Activated naive CD4-positive, alpha-beta T cell treated with anti-CD3 and anti-CD28 coated beads for 36 hours (primary cell): ENCODE measurements around the gene SLX4. TPM values are rescaled to one million over a fixed set of nuclear protein-coding genes. Genes with fewer than 3 reads are reported as not detected.
A peak's percentile ranks its signal among the peaks of the same experiment; 100 is the strongest.
"Not testable (repeated sequence)": the region's sequence is repeated elsewhere in the genome, so short reads cannot be mapped to it uniquely, and the experiment has no call there.

Experiments
- CTCF ChIA-PET: fragments of 350-600 bp; sonication (Branson Sonifier 250); formaldehyde crosslinking; loops from one replicate; lab custom pipeline; 2021; ENCODE audit warnings: antibody characterized with exemption; lab: Charles Lee
- DNase-seq: peaks from one replicate; pipeline ENCODE4 v3.0.0-alpha.2; 2020
- H3K27ac Mint-ChIP-seq: one replicate; pipeline ENCODE4 v1.8.0; 2021; ENCODE audit warnings: mild to moderate bottlenecking, mixed read lengths
- H3K27me3 Mint-ChIP-seq: one replicate; pipeline ENCODE4 v1.8.0; 2021; ENCODE audit warnings: low read depth, mixed read lengths
- H3K36me3 Mint-ChIP-seq: one replicate; pipeline ENCODE4 v1.8.0; 2021; ENCODE audit warnings: low read depth, mixed read lengths
- H3K4me1 Mint-ChIP-seq: one replicate; pipeline ENCODE4 v1.8.0; 2021; ENCODE audit warnings: low read depth, mixed read lengths
- H3K4me3 Mint-ChIP-seq: one replicate; pipeline ENCODE4 v1.8.0; 2021; ENCODE audit warnings: mild to moderate bottlenecking, moderate library complexity, mixed read lengths
- H3K9me3 Mint-ChIP-seq: one replicate; pipeline ENCODE4 v1.8.0; 2021; ENCODE audit warnings: mixed read lengths
- intact Hi-C: fragments of 100-400 bp; cut with micrococcal nuclease; formaldehyde crosslinking; loops from one replicate; pipeline ENCODE4 v1.15.1; 2023
- total RNA-seq, 2 experiments: library from RNA; stranded (reverse); gene quantifications; one replicate each; pipeline ENCODE4 v1.2.3, GENCODE V29; 2021

SLX4 gene
- total RNA-seq, 2 experiments from 2014 or later: 14.0 to 14.1 TPM

DNA sequence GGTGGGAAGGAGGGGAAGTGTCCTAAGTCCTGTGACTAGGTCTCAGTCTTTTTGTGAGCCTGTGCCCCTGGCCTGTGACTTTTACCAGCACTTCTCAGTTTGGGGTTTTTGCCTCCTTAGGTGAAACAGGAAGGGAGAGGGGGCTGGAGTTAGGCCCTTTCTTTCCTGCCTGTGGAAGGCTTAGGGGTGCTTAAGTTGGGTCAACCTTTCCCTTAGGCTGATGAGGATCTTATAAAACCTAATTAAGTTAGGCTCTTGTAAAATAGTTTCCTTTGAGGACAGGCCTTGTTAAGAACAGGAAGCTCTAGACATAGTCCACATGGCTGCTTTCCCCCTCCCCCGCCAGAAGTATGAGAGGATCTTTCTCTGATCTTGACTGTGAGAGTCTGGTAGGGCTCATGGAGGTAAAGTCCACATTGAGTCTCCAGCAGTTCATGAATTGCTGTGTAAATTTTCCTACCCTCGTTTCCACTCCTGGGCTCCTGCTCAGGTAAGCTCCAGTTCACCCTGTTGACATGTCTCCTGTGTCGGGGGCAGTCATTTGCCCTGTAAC is 26.0 kb upstream of the SLX4 start:
- Mint-ChIP-seq H3K36me3 (no peaks in the 10 kb centered on the region), H3K4me3 (peak overlapping the region; percentile 16), H3K27ac (peak overlapping the region; percentile 84), H3K27me3 (no peaks in the 10 kb centered on the region), H3K9me3 (no peaks in the 10 kb centered on the region), H3K4me1 (peaks cover 25% of the 10 kb centered on the region)
- DNase-seq: peak; percentile 64
- intact Hi-C loops: no loop called here
- CTCF ChIA-PET: interaction anchor here (0.6 to 1.6 kb wide), 4 partner anchors 9 to 308 kb away, joined by 4 to 6 read pairs (median 4); partner anchors contain the start of gene DNASE1

DNA sequence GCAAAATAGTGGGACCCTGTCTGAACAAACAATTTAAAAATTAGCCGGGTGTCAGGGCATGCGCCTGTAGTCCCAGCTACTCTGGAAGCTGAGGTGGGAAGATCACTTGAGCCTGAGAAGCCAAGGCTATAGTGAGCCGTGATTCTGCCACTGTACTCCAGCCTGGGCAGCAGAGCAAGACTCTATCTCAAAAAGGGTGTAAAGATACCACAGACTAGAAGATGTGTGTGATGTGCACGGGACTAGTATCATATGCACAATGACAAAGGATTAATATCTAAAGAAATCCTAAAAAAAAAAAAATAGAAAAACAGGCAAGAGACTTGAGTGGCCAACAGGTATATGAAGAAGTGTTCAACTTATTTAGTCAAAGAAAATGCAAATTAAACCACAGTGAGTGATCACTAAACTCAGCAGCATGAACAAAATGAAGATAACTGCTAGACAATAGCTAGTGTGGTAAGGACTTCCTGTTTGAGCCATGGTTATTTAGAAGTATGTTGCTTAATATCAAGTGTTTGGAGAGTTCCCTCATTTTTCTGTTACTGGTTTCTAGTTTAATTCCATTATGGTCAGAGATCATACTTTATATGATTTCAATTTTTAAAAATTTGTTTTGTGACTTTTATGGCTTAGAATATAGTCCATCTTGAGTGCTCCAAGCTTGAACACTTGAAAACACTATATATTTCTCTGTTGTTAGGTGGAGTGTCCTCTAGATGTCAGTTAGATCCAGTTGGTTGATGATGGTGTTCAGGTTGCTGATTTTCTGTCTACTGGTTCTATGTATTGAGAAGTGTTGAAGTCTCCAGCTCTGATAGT is 14.7 kb upstream of the SLX4 start:
- Mint-ChIP-seq H3K36me3 (no peaks in the 10 kb centered on the region), H3K4me3 (no peak overlapping the region), H3K4me1 (peaks cover 33% of the 10 kb centered on the region), H3K9me3 (no peaks in the 10 kb centered on the region), H3K27ac (peak overlapping the region; percentile 66), H3K27me3 (no peaks in the 10 kb centered on the region)
- CTCF ChIA-PET: interaction anchor here (0.7 to 1.4 kb wide), 3 partner anchors 12 to 101 kb away, joined by 4 to 5 read pairs (median 5); no protein-coding TSS in a partner anchor
- no peak for DNase-seq
- intact Hi-C loops: loop anchor here (1.0 kb wide), 1 partner anchor 48 kb away; no protein-coding TSS in a partner anchor

DNA sequence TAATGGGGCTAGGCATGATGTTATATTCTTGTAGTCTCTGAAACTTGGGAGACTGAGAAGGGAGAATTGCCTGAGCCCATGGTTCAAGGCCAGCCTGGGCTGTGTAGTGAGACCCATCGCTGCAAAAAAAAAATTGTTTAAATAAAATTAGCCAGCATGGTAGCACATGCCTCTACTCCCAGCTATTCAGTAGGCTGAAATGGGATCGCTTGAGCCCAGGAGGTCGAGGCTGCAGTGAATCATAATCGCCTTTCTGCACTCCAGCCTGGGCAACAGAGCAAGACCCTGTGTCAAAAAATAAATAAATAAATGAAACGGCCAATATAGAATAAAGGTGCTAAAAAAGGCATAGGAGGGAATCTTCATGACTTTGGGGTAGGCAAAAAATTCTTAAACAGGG is 13.9 kb upstream of the SLX4 start:
- intact Hi-C loops: no loop called here
- CTCF ChIA-PET: no interaction called here
- no peak for DNase-seq

DNA sequence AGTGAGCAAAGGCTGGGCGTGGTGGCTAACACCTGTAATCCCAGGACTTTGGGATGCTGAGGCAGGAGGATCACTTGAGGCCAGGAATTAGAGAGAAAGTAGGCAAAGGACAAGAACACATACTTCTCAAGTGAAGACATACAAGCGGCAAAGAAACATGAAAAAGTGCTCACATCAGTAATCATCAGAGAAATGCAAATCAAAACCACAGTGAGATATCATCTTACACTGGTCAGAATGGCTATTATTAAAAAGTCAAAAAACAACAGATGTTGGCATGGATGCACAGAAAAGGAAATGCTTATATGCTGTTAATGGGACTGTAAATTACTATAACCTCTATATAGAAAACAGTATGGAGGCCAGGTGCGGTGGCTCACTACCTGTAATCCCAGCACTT is 12.2 kb upstream of the SLX4 start:
- DNase-seq: no peak
- Mint-ChIP-seq H3K36me3 (peaks cover 2% of the 10 kb centered on the region), H3K27me3 (no peaks in the 10 kb centered on the region), H3K4me3 (no peak overlapping the region), H3K27ac (no peak overlapping the region), H3K4me1 (peaks cover 35% of the 10 kb centered on the region), H3K9me3 (no peaks in the 10 kb centered on the region)
- intact Hi-C loops: no loop called here
- CTCF ChIA-PET: no interaction called here

More for the DNA sequence above, 13.9 kb upstream of the SLX4 start:
- no peaks in the 10 kb centered on the region for H3K27me3 Mint-ChIP-seq
- H3K36me3 Mint-ChIP-seq: no peaks in the 10 kb centered on the region
- H3K9me3 Mint-ChIP-seq: no peaks in the 10 kb centered on the region
- peaks cover 33% of the 10 kb centered on the region for H3K4me1 Mint-ChIP-seq
- H3K27ac Mint-ChIP-seq: no peak overlapping the region
- H3K4me3 Mint-ChIP-seq: no peak overlapping the region

DNA sequence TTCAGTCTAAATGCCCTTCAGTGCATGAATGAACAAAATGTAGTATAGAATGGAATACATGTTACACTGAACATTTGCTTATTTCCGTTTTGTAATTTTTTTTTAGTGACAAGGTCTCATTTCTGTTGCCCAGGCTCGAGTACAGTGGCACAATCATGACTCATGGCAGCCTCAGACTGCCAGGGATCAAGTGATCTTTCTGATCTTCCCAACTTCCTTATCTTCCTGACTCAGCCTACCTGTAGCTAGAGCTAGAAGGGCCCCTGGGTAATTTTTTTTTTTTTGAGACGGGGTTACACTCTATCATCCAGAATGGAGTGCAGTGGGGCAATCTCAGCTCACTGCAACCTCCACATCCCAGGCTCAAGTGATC is 7.3 kb upstream of the SLX4 start:
- H3K27ac Mint-ChIP-seq: no peak overlapping the region
- H3K4me1 Mint-ChIP-seq: peaks cover 44% of the 10 kb centered on the region
- intact Hi-C loops: no loop called here
- peaks cover 9% of the 10 kb centered on the region for H3K36me3 Mint-ChIP-seq
- H3K4me3 Mint-ChIP-seq: no peak overlapping the region
- H3K27me3 Mint-ChIP-seq: no peaks in the 10 kb centered on the region
- H3K9me3 Mint-ChIP-seq: no peaks in the 10 kb centered on the region
- no peak for DNase-seq
- CTCF ChIA-PET: no interaction called here

DNA sequence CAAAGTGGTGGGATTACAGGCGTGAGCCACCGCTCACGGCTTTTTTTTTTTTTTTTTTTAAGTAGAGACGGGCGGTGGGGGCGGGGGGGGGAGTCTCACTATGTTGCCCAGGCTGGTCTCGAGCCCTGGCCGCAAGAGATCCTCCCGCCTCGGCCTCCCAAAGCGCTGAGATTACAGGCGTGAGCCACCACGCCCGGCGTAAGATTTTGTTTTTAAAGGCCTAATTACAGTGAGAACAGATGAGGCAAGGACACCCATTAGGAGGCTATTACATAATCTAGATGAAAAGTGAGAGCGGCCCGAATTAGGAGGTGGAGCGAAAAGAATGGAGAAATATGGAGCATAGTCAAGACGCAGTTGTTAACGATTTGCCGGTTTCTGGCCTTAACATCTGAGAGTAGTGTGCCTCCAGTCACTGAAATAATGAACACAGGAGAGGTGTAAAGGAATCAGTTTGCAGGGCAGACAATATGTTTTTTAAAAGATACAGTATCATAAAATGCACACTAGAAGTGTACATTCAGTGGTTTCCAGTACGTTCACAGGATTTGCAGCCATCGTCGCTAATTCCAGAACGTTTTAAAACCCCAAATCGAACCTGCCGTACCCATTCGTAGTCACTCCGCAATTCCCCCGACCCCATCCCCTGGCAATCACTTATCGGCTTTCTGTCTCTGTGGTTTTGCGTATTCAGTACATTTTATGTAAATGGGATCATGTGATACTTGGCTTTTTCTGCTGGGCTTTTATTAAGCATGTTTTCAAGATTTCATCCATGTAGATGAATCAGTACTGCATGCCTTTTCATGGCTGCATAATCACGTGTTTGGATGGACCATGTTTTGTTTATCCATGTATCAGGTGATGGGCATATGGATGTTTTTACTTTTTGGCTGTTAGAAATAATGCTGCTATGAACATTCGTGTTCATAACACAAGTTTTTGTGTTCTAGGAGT is 1.4 kb upstream of the SLX4 start:
- CTCF ChIA-PET: interaction anchor here (0.6 to 1.0 kb wide), 2 partner anchors 44 to 109 kb away, joined by 3 read pairs; no protein-coding TSS in a partner anchor
- Mint-ChIP-seq H3K27me3 (no peaks in the 10 kb centered on the region), H3K36me3 (peaks cover 14% of the 10 kb centered on the region), H3K4me1 (peaks cover 47% of the 10 kb centered on the region), H3K9me3 (no peaks in the 10 kb centered on the region), H3K4me3 (peak overlapping the region; percentile 100), H3K27ac (no peak overlapping the region)
- intact Hi-C loops: loop anchor here (5.0 kb wide), 2 partner anchors 105 to 640 kb away; partner anchors contain the start of gene TRAP1
- no peak for DNase-seq

DNA sequence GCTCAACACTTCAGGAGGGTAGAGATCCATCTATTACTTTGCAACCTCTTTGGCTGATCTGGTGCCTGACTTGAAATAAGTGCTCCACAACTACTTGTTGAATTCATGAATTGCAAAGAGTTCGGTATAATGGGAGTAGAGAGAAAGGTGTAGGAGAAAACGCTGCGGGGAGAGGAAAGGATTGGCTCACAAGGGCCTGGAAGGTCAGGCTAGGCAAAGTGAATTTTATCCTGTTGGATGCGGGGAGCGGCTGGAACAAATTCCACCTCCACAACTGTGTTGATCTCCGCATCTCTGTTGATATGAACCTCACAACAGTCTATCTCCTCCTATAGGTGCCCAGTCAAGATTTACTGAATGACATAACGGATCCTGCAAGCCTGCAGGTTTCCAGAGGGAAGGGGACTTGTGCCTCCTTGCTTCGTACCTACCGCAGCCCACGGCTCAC is 684 bp downstream of the SLX4 start:
- H3K9me3 Mint-ChIP-seq: no peaks in the 10 kb centered on the region
- CTCF ChIA-PET: interaction anchor here (0.9 kb wide), 1 partner anchor 85 kb away, joined by 3 read pairs; no protein-coding TSS in a partner anchor
- no peaks in the 10 kb centered on the region for H3K27me3 Mint-ChIP-seq
- no peak for DNase-seq
- H3K4me1 Mint-ChIP-seq: peaks cover 41% of the 10 kb centered on the region
- H3K4me3 Mint-ChIP-seq: peak overlapping the region; percentile 100
- H3K27ac Mint-ChIP-seq: peak overlapping the region; percentile 74
- intact Hi-C loops: loop anchor here (1.0 to 5.0 kb wide), 6 partner anchors 32 to 642 kb away; partner anchors contain the start of genes CREBBP and TRAP1
- H3K36me3 Mint-ChIP-seq: peaks cover 19% of the 10 kb centered on the region

DNA sequence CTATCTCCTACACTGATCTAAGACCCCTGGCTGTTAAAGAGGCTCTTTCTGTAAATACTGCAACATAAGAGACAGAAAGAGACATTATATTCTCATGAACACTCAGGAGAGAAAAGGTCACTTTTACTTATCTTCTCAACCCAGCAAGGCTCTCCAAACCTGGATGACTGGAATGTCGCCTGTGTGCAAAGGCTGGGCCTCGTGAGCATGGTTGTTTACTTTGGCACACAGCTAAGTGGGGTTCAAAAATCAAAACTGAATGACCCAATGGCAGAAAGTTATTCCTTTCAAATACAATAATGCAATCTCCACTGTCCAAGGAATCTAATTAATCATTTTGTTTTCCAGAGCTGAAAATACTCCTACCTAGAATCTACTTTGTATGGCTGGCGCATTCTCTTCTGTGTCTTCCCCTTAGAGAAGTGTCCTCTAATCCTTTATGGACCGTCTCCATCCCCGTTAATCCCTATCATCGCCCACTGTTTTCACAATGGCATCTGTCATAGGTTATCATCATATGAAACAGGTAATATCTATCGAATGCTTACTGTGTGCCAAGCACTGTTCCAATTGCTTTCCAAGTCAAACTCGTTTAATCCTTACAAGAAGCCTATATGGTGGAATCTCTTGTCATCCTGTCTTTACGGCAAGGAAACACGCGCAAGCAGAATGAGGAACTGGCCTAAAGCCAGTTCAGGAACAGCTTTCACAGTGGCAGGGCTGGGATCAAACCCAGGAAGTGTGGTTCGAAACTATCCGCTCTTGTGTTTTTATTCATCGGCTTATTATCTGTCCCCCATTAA is 1.3 kb downstream of the SLX4 start:
- H3K27ac Mint-ChIP-seq: no peak overlapping the region
- H3K4me3 Mint-ChIP-seq: peak overlapping the region; percentile 100
- CTCF ChIA-PET: interaction anchor here (0.5 to 0.9 kb wide), 2 partner anchors 85 to 291 kb away, joined by 3 to 6 read pairs; no protein-coding TSS in a partner anchor
- H3K27me3 Mint-ChIP-seq: no peaks in the 10 kb centered on the region
- intact Hi-C loops: loop anchor here (2.0 to 5.0 kb wide), 4 partner anchors 83 to 642 kb away; partner anchors contain the start of gene TRAP1
- H3K4me1 Mint-ChIP-seq: peaks cover 36% of the 10 kb centered on the region
- peak; percentile 12 for DNase-seq
- no peaks in the 10 kb centered on the region for H3K9me3 Mint-ChIP-seq
- H3K36me3 Mint-ChIP-seq: peaks cover 16% of the 10 kb centered on the region

DNA sequence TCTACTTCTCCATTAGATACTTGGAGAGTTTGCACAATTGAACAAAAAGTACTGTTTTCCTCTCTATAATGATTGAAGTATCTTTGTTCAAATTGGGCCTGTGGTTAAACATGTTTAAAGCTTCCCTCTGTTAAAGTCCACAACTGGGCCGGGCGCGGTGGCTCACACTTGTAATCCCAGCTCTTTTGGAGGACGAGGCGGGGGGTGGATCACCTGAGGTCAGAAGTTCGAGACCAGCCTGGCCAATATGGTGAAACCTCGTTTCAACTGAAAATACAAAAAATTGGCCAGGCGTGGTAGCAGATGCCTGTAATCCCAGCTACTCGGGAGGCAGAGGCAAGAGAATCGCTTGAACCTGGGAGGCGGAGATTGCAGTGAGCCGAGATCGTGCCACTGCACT is 2.4 kb downstream of the SLX4 start:
- peaks cover 18% of the 10 kb centered on the region for H3K36me3 Mint-ChIP-seq
- CTCF ChIA-PET: interaction anchor here (0.7 kb wide), 1 partner anchor 13 kb away, joined by 4 read pairs; no protein-coding TSS in a partner anchor
- H3K9me3 Mint-ChIP-seq, H3K4me3 Mint-ChIP-seq, H3K27ac Mint-ChIP-seq, DNase-seq, H3K27me3 Mint-ChIP-seq, intact Hi-C loops: not testable (repeated sequence)
- H3K4me1 Mint-ChIP-seq: peaks cover 27% of the 10 kb centered on the region

DNA sequence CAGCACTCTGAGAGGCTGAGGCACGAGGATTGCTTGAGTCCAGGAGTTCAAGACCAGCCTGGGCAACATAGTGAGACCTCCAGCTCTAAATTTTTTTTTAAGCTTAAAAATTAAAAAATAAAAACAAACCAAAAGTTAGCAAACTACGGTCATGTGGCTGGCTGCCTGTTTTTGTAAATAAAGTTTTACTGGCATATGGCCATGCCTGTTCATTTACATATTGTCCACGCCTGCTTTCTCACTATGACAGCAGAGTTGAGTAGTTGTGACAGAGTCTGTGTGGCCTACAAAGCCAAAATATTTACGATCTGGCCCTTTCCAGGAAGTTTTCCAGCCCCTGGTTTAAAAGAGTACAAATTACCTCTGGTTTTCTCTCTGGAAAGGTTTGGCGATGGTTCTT is 3.3 kb downstream of the SLX4 start:
- H3K36me3 Mint-ChIP-seq: peaks cover 24% of the 10 kb centered on the region
- no peaks in the 10 kb centered on the region for H3K27me3 Mint-ChIP-seq
- H3K4me1 Mint-ChIP-seq: peaks cover 22% of the 10 kb centered on the region
- no peaks in the 10 kb centered on the region for H3K9me3 Mint-ChIP-seq
- no peak for DNase-seq
- intact Hi-C loops: no loop called here
- H3K27ac Mint-ChIP-seq: no peak overlapping the region
- no peak overlapping the region for H3K4me3 Mint-ChIP-seq
- CTCF ChIA-PET: no interaction called here

DNA sequence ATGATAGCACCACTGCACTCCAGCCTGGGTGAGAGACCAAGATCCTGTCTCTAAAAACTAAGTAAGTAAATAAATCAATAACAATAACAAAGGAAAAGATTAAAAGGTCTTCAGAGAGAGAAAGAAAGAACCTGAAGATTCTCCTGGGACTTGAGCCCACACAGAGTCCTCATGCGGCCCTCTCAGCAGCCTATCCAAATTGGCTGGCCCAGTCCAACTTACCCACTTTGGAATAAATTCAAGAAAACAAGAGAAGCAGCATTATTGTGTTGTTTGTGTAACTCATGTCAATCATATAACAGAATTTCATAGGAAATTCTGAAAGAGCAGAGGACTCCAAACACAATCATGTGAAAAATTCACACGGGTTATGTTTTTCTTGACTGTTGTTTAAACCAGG is 3.8 kb downstream of the SLX4 start:
- no peak overlapping the region for H3K27ac Mint-ChIP-seq
- CTCF ChIA-PET: no interaction called here
- H3K27me3 Mint-ChIP-seq: no peaks in the 10 kb centered on the region
- H3K9me3 Mint-ChIP-seq: no peaks in the 10 kb centered on the region
- no peak overlapping the region for H3K4me3 Mint-ChIP-seq
- H3K4me1 Mint-ChIP-seq: peaks cover 17% of the 10 kb centered on the region
- intact Hi-C loops: no loop called here
- H3K36me3 Mint-ChIP-seq: peaks cover 25% of the 10 kb centered on the region
- DNase-seq: no peak
